NT2/D1 (cell line): ENCODE measurements around the gene NEDD9.

ENCODE experiments used
- SUZ12 ChIP-seq: IDR thresholded peaks from 2 replicates; pipeline ENCODE4 v1.6.1; 2011; ENCODE audit not compliant: insufficient read length, insufficient read depth; ENCODE audit errors: extremely low read depth
- YY1 ChIP-seq: IDR thresholded peaks from 2 replicates; pipeline ENCODE4 v1.6.1; 2011; ENCODE audit not compliant: insufficient read length, insufficient read depth
- ZNF274 ChIP-seq: IDR thresholded peaks from 2 replicates; pipeline ENCODE4 v1.6.1; 2011; ENCODE audit warnings: mild to moderate bottlenecking, low read depth, low read length

DNA sequence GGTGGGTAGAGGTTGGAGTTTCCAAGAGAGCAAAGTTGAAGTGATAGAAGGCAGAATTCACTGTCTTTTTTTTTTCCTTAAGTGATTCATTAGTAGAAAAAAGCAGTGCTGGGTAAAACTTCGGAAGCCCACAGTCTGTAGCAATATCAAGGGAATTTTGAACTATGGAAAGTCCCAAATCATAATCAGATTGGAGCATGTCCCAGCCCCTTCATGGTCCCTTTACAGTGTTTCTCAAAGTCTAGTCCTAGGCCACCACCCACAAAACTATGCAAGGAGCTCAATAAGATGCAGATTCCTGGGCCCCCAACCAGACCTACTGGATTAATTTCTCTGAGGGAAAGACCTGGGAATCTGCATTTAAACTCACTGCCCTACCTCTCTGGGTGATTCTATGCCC, 22.6 kb downstream of the NEDD9 start:
- TF ChIP-seq YY1 (no peak), ZNF274 (no peak), SUZ12 (no peak)
